HepG2 (cell line): ENCODE results near the gene CARD9. TPM values are rescaled to one million over a fixed set of nuclear protein-coding genes. Genes with fewer than 3 reads are reported as not detected.
A peak's percentile ranks its signal among the peaks of the same experiment; 100 is the strongest.

Experiments
- ATAC-seq: fragments of 200-7000 bp; cut with Tn5 transposase; 3 replicates; pipeline ENCODE4 v1.9.1; 2020; ENCODE audit warnings: mild to moderate bottlenecking, moderate library complexity
- BruUV-seq: library from RNA; stranded (reverse); fragments of 400-500 nt; replicated peaks from 2 replicates; lab custom pipeline; 2021; lab: Mats Ljungman, UMichigan
- CTCF ChIA-PET: fragments of 300-600 bp; formaldehyde crosslinking; extraction: SDS; loops from one replicate; lab custom pipeline; 2021; ENCODE audit warnings: low total read pairs, inconsistent platforms, low intra/inter-chr PET ratio; lab: Yijun Ruan, JAX
- POLR2A ChIA-PET: fragments of 350-600 bp; sonication (Branson Sonifier 250); formaldehyde crosslinking; loops from one replicate; lab custom pipeline; 2020; ENCODE audit warnings: antibody characterized with exemption, inconsistent platforms; lab: Yijun Ruan, JAX
- DNase-seq: peaks from one replicate; pipeline ENCODE4 v3.0.0-alpha.2; 2015; ENCODE audit warnings: low spot score
- FAIRE-seq: peaks from 3 replicates; lab custom pipeline; 2011; peaks lifted over from hg19 to GRCh38; lab: Jason Lieb, UNC
- H2AFZ ChIP-seq: one replicate; pipeline ENCODE4 v1.6.1; 2011; ENCODE audit warnings: low read length, inconsistent platforms
- H3K27ac ChIP-seq: fragments of 300-600 bp; 3 replicates; pipeline ENCODE4 v1.8.0; 2011; ENCODE audit warnings: mixed run types, mild to moderate bottlenecking, mixed read lengths, low read length, inconsistent platforms; ENCODE audit not compliant: insufficient read depth; ENCODE audit errors: extremely low read length
- H3K27me3 ChIP-seq, 2 experiments: fragments of 200-600 bp in 1 of 2; 2 replicates in 1 of 2; 3 replicates in 1 of 2; pipeline versions ENCODE4 v1.6.0 to v1.8.0; 2011; ENCODE audit warnings: low read length in 2 of 2, mild to moderate bottlenecking in 2 of 2, moderate library complexity in 2 of 2, inconsistent platforms in 1 of 2; ENCODE audit not compliant: insufficient read depth in 2 of 2, control insufficient read depth in 1 of 2
- H3K36me3 ChIP-seq, 2 experiments: fragments of 200-600 bp in 1 of 2; replicated peaks in 1 of 2; 2 replicates in 1 of 2; 3 replicates in 1 of 2; pipeline versions ENCODE4 v1.5.1 to v1.8.0; 2011; ENCODE audit warnings: low read length in 2 of 2, inconsistent platforms in 1 of 2; ENCODE audit not compliant: insufficient read depth in 2 of 2, control insufficient read depth in 1 of 2
- H3K4me1 ChIP-seq: 2 replicates; pipeline ENCODE4 v1.5.1; 2012; ENCODE audit warnings: low read length, inconsistent platforms; ENCODE audit not compliant: insufficient read depth
- H3K4me2 ChIP-seq: 2 replicates; pipeline ENCODE4 v1.6.0; 2011; ENCODE audit warnings: low read depth, low read length, inconsistent platforms
- H3K4me3 ChIP-seq, 3 experiments: fragments of 200-600 bp in 1 of 3; sonication (generic), shearing (Covaris generic) in 1 of 3; replicated peaks in 1 of 3; 2 replicates each; pipeline ENCODE4 v1.5.1; 2011 to 2016; ENCODE audit warnings: low read length in 3 of 3, inconsistent platforms in 2 of 3, low read depth in 2 of 3, mild to moderate bottlenecking in 2 of 3, control low read depth in 1 of 3, mixed read lengths in 1 of 3; ENCODE audit not compliant: insufficient read depth in 1 of 3
- H3K79me2 ChIP-seq: one replicate; pipeline ENCODE4 v1.6.1; 2011; ENCODE audit warnings: low read length, inconsistent platforms; ENCODE audit not compliant: insufficient read depth
- H3K9ac ChIP-seq: 2 replicates; pipeline ENCODE4 v1.6.0; 2011; ENCODE audit warnings: mild to moderate bottlenecking, low read depth, low read length, inconsistent platforms; ENCODE audit not compliant: insufficient read depth
- H3K9me3 ChIP-seq: 2 replicates; pipeline ENCODE4 v1.5.1; 2012; ENCODE audit warnings: mild to moderate bottlenecking, low read length
- H4K20me1 ChIP-seq: 2 replicates; pipeline ENCODE4 v1.6.0; 2011; ENCODE audit warnings: inconsistent platforms, mild to moderate bottlenecking, low read length, moderate library complexity; ENCODE audit not compliant: insufficient read depth
- ZNF570 ChIP-seq: sonication (generic); formaldehyde crosslinking; IDR thresholded peaks from 2 replicates; pipeline ENCODE4 v1.4.0; 2020; ENCODE audit warnings: mild to moderate bottlenecking, missing genetic modification reagents, borderline replicate concordance
- WGBS: methylation state at CpG from one replicate; pipeline ENCODE4 v1.1.6; 2017; ENCODE audit warnings: low lambda C conversion rate; 5-methylcytosine and 5-hydroxymethylcytosine counted together
- in situ Hi-C: cut with HindIII; loops from 2 replicates; pipeline ENCODE4 v1.10.0; 2017; ENCODE audit warnings: low pct_unique_long_range_greater_than_20kb; ENCODE audit not compliant: extremely low pct_ligation_motif_present
- intact Hi-C: fragments of 100-400 bp; cut with micrococcal nuclease; formaldehyde crosslinking; loops from one replicate; pipeline ENCODE4 v1.10.0; 2022; ENCODE audit not compliant: unreplicated experiment
- polyA plus RNA-seq, 8 experiments: library from polyadenylated mRNA; depleted of rRNA in 3 of 8; stranded (reverse) in 7 of 8; unstranded in 1 of 8; fragments of >200 nt; fragmentation: Illumina TruSeq in 4 of 8; extraction: Trizol in 4 of 8; gene quantifications; 2 replicates each; pipeline versions ENCODE4 v1.2.1 to v1.2.3, GENCODE V29; 2011 to 2016; ENCODE audit warnings: low read depth in 4 of 8, missing spikeins in 1 of 8, mixed read lengths in 1 of 8; ENCODE audit not compliant: insufficient read depth in 1 of 8
- total RNA-seq, 5 experiments: library from RNA; depleted of rRNA; stranded (reverse); fragments of >200 nt; fragmentation: Illumina TruSeq; extraction: Trizol; gene quantifications; 2 replicates each; pipeline ENCODE4 v1.2.3, GENCODE V29; 2016; ENCODE audit warnings: low read depth in 1 of 5
- TF ChIP-seq, protein P1 (sequence below): sonication (generic); formaldehyde crosslinking; IDR thresholded peaks from 2 replicates; pipeline ENCODE4 v1.4.0; 2020; ENCODE audit warnings: missing genetic modification reagents
- TF ChIP-seq, protein P2 (sequence below): sonication (generic); formaldehyde crosslinking; IDR thresholded peaks from 2 replicates; pipeline ENCODE4 v1.8.1; 2022; ENCODE audit warnings: mild to moderate bottlenecking, missing genetic modification reagents

Gene CARD9
- total and polyA plus RNA-seq, 2 of the 13 experiments (the other 11 are each of a cell fraction or from before 2014, with no cell fraction given) = 3.3 to 7.4 TPM

DNA sequence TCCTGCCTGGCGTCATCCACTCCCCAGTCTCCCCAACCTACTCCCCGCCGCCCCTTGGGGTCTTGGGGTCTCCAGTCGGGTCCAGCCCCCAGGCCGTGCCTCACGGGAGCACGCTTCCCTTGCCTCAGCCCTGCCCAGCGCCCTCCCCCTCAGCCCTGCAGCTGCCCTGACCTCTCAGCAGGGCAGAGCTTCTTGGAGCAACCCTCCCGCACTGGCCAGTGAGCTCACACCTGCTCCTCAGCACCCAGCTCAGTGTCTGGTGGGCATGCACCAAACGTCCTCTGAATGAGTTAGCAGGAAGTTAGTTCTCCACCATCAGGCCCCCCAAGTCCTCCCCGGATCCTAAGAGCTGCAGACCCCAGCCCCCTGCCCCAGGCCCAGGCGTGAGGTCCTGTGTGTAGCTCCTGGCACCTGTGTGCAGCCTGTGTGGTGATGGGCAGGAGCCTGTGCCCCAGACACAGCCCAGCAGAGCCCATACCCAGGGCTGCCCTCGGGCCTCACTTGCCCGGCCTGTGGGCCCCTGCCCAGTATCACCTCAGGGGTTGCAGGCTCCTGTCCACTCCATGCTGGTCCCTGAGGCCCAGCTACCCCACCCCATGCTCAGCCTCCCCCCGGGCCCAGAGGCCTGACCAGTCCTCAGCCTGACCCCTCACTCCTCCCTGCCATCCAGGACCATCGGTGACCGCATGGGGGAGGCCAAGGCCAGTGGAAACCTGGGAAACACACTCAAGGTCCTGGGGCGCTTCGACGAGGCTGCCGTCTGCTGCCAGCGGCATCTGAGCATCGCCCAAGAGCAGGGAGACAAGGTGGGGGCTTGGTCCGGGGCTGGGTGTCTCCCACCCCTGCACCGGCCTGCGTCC, 37.9 kb downstream of the CARD9 start:
- Histone ChIP-seq H3K36me3 (no peaks in the 10 kb centered on the region), H2AFZ (no peak overlapping the region), H3K27ac (no peak overlapping the region), H3K4me2 (no peak overlapping the region), H3K9ac (no peak overlapping the region), H3K27me3 (peaks cover 8 to 28% of the 10 kb centered on the region in 2 experiments; a peak in 3 of 5 replicates), H3K4me3 (no peak overlapping the region), H4K20me1 (no peaks in the 10 kb centered on the region), H3K4me1 (peaks cover 30% of the 10 kb centered on the region), H3K79me2 (no peaks in the 10 kb centered on the region), H3K9me3 (no peaks in the 10 kb centered on the region)
- FAIRE-seq = no peak
- DNase-seq = no peak
- WGBS = 60% methylated on average over 1 of the region's 26 CpGs
- CTCF ChIA-PET = no interaction called here
- BruUV-seq = no TSS peak
- TF ChIP-seq ZNF570 = no peak
- TF ChIP-seq, protein P1, sequence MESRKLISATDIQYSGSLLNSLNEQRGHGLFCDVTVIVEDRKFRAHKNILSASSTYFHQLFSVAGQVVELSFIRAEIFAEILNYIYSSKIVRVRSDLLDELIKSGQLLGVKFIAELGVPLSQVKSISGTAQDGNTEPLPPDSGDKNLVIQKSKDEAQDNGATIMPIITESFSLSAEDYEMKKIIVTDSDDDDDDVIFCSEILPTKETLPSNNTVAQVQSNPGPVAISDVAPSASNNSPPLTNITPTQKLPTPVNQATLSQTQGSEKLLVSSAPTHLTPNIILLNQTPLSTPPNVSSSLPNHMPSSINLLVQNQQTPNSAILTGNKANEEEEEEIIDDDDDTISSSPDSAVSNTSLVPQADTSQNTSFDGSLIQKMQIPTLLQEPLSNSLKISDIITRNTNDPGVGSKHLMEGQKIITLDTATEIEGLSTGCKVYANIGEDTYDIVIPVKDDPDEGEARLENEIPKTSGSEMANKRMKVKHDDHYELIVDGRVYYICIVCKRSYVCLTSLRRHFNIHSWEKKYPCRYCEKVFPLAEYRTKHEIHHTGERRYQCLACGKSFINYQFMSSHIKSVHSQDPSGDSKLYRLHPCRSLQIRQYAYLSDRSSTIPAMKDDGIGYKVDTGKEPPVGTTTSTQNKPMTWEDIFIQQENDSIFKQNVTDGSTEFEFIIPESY (CRISPR knock-in tag) = peak; percentile 69; the same call in 1 of the 2 replicates
- TF ChIP-seq, protein P2, sequence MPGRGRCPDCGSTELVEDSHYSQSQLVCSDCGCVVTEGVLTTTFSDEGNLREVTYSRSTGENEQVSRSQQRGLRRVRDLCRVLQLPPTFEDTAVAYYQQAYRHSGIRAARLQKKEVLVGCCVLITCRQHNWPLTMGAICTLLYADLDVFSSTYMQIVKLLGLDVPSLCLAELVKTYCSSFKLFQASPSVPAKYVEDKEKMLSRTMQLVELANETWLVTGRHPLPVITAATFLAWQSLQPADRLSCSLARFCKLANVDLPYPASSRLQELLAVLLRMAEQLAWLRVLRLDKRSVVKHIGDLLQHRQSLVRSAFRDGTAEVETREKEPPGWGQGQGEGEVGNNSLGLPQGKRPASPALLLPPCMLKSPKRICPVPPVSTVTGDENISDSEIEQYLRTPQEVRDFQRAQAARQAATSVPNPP (CRISPR knock-in tag) = no peak
- POLR2A ChIA-PET = interaction anchor here (1.2 kb wide), 1 partner anchor 37 kb away, joined by 3 read pairs; no protein-coding TSS in a partner anchor
- intact Hi-C loops = loop anchor here (5.0 kb wide), 1 partner anchor 37 kb away; the partner anchor contains the start of gene CARD9
- ATAC-seq = no peak
- in situ Hi-C loops = loop anchor here (25.0 kb wide), 1 partner anchor 302 kb away; no protein-coding TSS in a partner anchor
